WTC11 (cell line): ENCODE data around the gene DMRTB1. TPM values are rescaled to one million over a fixed set of nuclear protein-coding genes. Genes with fewer than 3 reads are reported as not detected.
A peak's percentile ranks its signal among the peaks of the same experiment; 100 is the strongest.

Experiments
- ATAC-seq: fragments of 200-7000 bp; cut with Tn5 transposase; 2 replicates; pipeline ENCODE4 v1.10.0; 2021; ENCODE audit warnings: mild to moderate bottlenecking, moderate library complexity
- CTCF ChIA-PET: fragments of 300-600 bp; sonication (Branson Sonifier 250); formaldehyde crosslinking; loops from one replicate; lab custom pipeline; 2021; ENCODE audit warnings: antibody characterized with exemption; lab: Charles Lee
- POLR2A ChIA-PET: fragments of 350-600 bp; sonication (Branson Sonifier 250); formaldehyde crosslinking; loops from one replicate; lab custom pipeline; 2021; ENCODE audit warnings: antibody characterized with exemption; lab: Charles Lee
- DNase-seq: peaks from one replicate; pipeline ENCODE4 v3.0.0; 2021; ENCODE audit warnings: low spot score
- H3K27ac Mint-ChIP-seq: 2 replicates; pipeline ENCODE4 v1.8.0; 2021; ENCODE audit warnings: mixed read lengths
- H3K27me3 Mint-ChIP-seq: 2 replicates; pipeline ENCODE4 v1.8.0; 2021; ENCODE audit warnings: low read depth, mild to moderate bottlenecking, moderate library complexity, mixed read lengths
- H3K36me3 Mint-ChIP-seq: 2 replicates; pipeline ENCODE4 v1.8.0; 2021; ENCODE audit warnings: mixed read lengths
- H3K4me1 Mint-ChIP-seq: 2 replicates; pipeline ENCODE4 v1.8.0; 2022; ENCODE audit warnings: mixed read lengths
- H3K4me3 Mint-ChIP-seq: 2 replicates; pipeline ENCODE4 v1.8.0; 2021; ENCODE audit warnings: mild to moderate bottlenecking, moderate library complexity, mixed read lengths
- H3K9me3 Mint-ChIP-seq: 2 replicates; pipeline ENCODE4 v1.8.0; 2021; ENCODE audit warnings: mixed read lengths
- ATF3 ChIP-seq: sonication (generic); formaldehyde crosslinking; conservative IDR thresholded peaks from 2 replicates; pipeline ENCODE4 v1.8.1; 2022; ENCODE audit warnings: mild to moderate bottlenecking, missing genetic modification reagents
- CREB1 ChIP-seq: sonication (generic); formaldehyde crosslinking; IDR thresholded peaks from 2 replicates; pipeline ENCODE4 v1.8.0; 2023; ENCODE audit warnings: mild to moderate bottlenecking, missing genetic modification reagents
- CTCF ChIP-seq: fragments of 200-600 bp; IDR thresholded peaks from 2 replicates; pipeline ENCODE4 v1.8.0; 2022; ENCODE audit warnings: antibody characterized with exemption
- ELF4 ChIP-seq: sonication (generic); formaldehyde crosslinking; IDR thresholded peaks from 2 replicates; pipeline ENCODE4 v1.8.1; 2022; ENCODE audit warnings: low read depth, mild to moderate bottlenecking, moderate library complexity, missing genetic modification reagents
- EMX1 ChIP-seq: fragments of 250-450 bp; sonication (Bioruptor Pico); IDR thresholded peaks from 2 replicates; pipeline ENCODE4 v1.8.0; 2021; ENCODE audit warnings: mild to moderate bottlenecking
- ESRRA ChIP-seq: sonication (generic); formaldehyde crosslinking; IDR thresholded peaks from 2 replicates; pipeline ENCODE4 v1.8.1; 2022; ENCODE audit warnings: mild to moderate bottlenecking, missing genetic modification reagents, borderline replicate concordance
- ETV6 ChIP-seq: sonication (generic); formaldehyde crosslinking; IDR thresholded peaks from 2 replicates; pipeline ENCODE4 v1.8.1; 2022; ENCODE audit warnings: mild to moderate bottlenecking, missing genetic modification reagents
- FOXJ3 ChIP-seq: sonication (generic); formaldehyde crosslinking; IDR thresholded peaks from 2 replicates; pipeline ENCODE4 v1.9.0; 2021; ENCODE audit warnings: missing genetic modification reagents, mild to moderate bottlenecking, borderline replicate concordance
- IRF2 ChIP-seq: sonication (generic); formaldehyde crosslinking; IDR thresholded peaks from 2 replicates; pipeline ENCODE4 v1.8.0; 2022; ENCODE audit warnings: low read depth, missing genetic modification reagents, borderline replicate concordance
- NFE2L1 ChIP-seq: sonication (generic); formaldehyde crosslinking; IDR thresholded peaks from 2 replicates; pipeline ENCODE4 v1.8.1; 2023; ENCODE audit warnings: missing genetic modification reagents
- SOX15 ChIP-seq: fragments of 250-450 bp; sonication (Bioruptor Pico); IDR thresholded peaks from 2 replicates; pipeline ENCODE4 v1.9.0; 2021; ENCODE audit warnings: mild to moderate bottlenecking
- TP53 ChIP-seq: sonication (generic); formaldehyde crosslinking; IDR thresholded peaks from 2 replicates; pipeline ENCODE4 v1.8.1; 2023; ENCODE audit warnings: mild to moderate bottlenecking, missing genetic modification reagents
- ZNF138 ChIP-seq: sonication (generic); formaldehyde crosslinking; conservative IDR thresholded peaks from 2 replicates; pipeline ENCODE4 v1.8.1; 2022; ENCODE audit warnings: mild to moderate bottlenecking, moderate library complexity, missing genetic modification reagents
- ZNF232 ChIP-seq: sonication (generic); formaldehyde crosslinking; IDR thresholded peaks from 2 replicates; pipeline ENCODE4 v1.8.0; 2022; ENCODE audit warnings: mild to moderate bottlenecking, missing genetic modification reagents
- ZNF416 ChIP-seq: fragments of 250-450 bp; sonication (Bioruptor Pico); IDR thresholded peaks from 2 replicates; pipeline ENCODE4 v1.9.0; 2021; ENCODE audit warnings: mild to moderate bottlenecking, inconsistent platforms
- total RNA-seq: library from RNA; stranded (reverse); gene quantifications from 3 replicates; pipeline ENCODE4 v1.2.3, GENCODE V29; 2021
- TF ChIP-seq, protein P1 (sequence below): fragments of 250-450 bp; sonication (Bioruptor Pico); IDR thresholded peaks from 2 replicates; pipeline ENCODE4 v1.9.0; 2021; ENCODE audit warnings: mild to moderate bottlenecking
- TF ChIP-seq, protein P2 (sequence below): sonication (generic); formaldehyde crosslinking; IDR thresholded peaks from 2 replicates; pipeline ENCODE4 v1.8.1; 2023; ENCODE audit warnings: mild to moderate bottlenecking, missing genetic modification reagents, borderline replicate concordance
- TF ChIP-seq, protein P3 (sequence below): sonication (generic); formaldehyde crosslinking; IDR thresholded peaks from 2 replicates; pipeline ENCODE4 v1.8.1; 2023; ENCODE audit warnings: mild to moderate bottlenecking, missing genetic modification reagents
- TF ChIP-seq, protein P4 (sequence below): sonication (generic); formaldehyde crosslinking; IDR thresholded peaks from 2 replicates; pipeline ENCODE4 v1.8.1; 2022; ENCODE audit warnings: mild to moderate bottlenecking, missing genetic modification reagents, moderate library complexity, borderline replicate concordance

DMRTB1 gene
- total RNA-seq, 1 experiment from 2014 or later: 0.17 TPM

GRCh38 chr1:53450225-53450624 lies 9.0 kb upstream of the DMRTB1 start:
- peak overlapping the region; percentile 95 for H3K27ac Mint-ChIP-seq
- ATAC-seq (no peak; the same call in 1 of the 2 replicates), DNase-seq (peak; percentile 44)
- TF ChIP-seq EMX1 (CRISPR knock-in tag): 0 out of 2 replicates have a peak, but pooled peaks have one; percentile 40
- TF ChIP-seq CTCF: peak; percentile 53
- no peak for TF ChIP-seq TP53 (CRISPR knock-in tag)
- H3K9me3 Mint-ChIP-seq: peaks cover 17% of the 10 kb centered on the region
- peaks cover 14% of the 10 kb centered on the region for H3K36me3 Mint-ChIP-seq
- H3K27me3 Mint-ChIP-seq: no peaks in the 10 kb centered on the region; the same call in 1 of the 2 replicates
- no peak overlapping the region for H3K4me3 Mint-ChIP-seq
- ChIA-PET CTCF (interaction anchor here (0.8 to 2.3 kb wide), 12 partner anchors 10 to 265 kb away, joined by 3 to 19 read pairs (median 4); no protein-coding TSS in a partner anchor), POLR2A (no interaction called here)
- peaks cover 75% of the 10 kb centered on the region for H3K4me1 Mint-ChIP-seq

GRCh38 chr1:53454019-53454418 lies 5.2 kb upstream of the DMRTB1 start:
- Mint-ChIP-seq H3K9me3 (no peaks in the 10 kb centered on the region), H3K27ac (peak overlapping the region; percentile 55; the same call in 1 of the 2 replicates), H3K36me3 (no peaks in the 10 kb centered on the region), H3K4me3 (no peak overlapping the region), H3K27me3 (peaks cover 2% of the 10 kb centered on the region; the same call in 1 of the 2 replicates), H3K4me1 (peaks cover 44% of the 10 kb centered on the region)
- TF ChIP-seq, protein P1, sequence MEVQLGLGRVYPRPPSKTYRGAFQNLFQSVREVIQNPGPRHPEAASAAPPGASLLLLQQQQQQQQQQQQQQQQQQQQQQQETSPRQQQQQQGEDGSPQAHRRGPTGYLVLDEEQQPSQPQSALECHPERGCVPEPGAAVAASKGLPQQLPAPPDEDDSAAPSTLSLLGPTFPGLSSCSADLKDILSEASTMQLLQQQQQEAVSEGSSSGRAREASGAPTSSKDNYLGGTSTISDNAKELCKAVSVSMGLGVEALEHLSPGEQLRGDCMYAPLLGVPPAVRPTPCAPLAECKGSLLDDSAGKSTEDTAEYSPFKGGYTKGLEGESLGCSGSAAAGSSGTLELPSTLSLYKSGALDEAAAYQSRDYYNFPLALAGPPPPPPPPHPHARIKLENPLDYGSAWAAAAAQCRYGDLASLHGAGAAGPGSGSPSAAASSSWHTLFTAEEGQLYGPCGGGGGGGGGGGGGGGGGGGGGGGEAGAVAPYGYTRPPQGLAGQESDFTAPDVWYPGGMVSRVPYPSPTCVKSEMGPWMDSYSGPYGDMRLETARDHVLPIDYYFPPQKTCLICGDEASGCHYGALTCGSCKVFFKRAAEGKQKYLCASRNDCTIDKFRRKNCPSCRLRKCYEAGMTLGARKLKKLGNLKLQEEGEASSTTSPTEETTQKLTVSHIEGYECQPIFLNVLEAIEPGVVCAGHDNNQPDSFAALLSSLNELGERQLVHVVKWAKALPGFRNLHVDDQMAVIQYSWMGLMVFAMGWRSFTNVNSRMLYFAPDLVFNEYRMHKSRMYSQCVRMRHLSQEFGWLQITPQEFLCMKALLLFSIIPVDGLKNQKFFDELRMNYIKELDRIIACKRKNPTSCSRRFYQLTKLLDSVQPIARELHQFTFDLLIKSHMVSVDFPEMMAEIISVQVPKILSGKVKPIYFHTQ (CRISPR knock-in tag): no peak
- TF ChIP-seq IRF2 (CRISPR knock-in tag) (no peak), NFE2L1 (no peak), CREB1 (CRISPR knock-in tag) (no peak), ELF4 (CRISPR knock-in tag) (no peak), ETV6 (CRISPR knock-in tag) (no peak), ZNF138 (no peak), SOX15 (CRISPR knock-in tag) (no peak)
- TF ChIP-seq, protein P2, sequence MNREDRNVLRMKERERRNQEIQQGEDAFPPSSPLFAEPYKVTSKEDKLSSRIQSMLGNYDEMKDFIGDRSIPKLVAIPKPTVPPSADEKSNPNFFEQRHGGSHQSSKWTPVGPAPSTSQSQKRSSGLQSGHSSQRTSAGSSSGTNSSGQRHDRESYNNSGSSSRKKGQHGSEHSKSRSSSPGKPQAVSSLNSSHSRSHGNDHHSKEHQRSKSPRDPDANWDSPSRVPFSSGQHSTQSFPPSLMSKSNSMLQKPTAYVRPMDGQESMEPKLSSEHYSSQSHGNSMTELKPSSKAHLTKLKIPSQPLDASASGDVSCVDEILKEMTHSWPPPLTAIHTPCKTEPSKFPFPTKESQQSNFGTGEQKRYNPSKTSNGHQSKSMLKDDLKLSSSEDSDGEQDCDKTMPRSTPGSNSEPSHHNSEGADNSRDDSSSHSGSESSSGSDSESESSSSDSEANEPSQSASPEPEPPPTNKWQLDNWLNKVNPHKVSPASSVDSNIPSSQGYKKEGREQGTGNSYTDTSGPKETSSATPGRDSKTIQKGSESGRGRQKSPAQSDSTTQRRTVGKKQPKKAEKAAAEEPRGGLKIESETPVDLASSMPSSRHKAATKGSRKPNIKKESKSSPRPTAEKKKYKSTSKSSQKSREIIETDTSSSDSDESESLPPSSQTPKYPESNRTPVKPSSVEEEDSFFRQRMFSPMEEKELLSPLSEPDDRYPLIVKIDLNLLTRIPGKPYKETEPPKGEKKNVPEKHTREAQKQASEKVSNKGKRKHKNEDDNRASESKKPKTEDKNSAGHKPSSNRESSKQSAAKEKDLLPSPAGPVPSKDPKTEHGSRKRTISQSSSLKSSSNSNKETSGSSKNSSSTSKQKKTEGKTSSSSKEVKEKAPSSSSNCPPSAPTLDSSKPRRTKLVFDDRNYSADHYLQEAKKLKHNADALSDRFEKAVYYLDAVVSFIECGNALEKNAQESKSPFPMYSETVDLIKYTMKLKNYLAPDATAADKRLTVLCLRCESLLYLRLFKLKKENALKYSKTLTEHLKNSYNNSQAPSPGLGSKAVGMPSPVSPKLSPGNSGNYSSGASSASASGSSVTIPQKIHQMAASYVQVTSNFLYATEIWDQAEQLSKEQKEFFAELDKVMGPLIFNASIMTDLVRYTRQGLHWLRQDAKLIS (CRISPR knock-in tag): no peak
- CTCF ChIA-PET: interaction anchor here (1.0 kb wide), 1 partner anchor 10 kb away, joined by 6 read pairs; no protein-coding TSS in a partner anchor
- ATAC-seq: no peak
- POLR2A ChIA-PET: no interaction called here
- DNase-seq: no peak

DNA sequence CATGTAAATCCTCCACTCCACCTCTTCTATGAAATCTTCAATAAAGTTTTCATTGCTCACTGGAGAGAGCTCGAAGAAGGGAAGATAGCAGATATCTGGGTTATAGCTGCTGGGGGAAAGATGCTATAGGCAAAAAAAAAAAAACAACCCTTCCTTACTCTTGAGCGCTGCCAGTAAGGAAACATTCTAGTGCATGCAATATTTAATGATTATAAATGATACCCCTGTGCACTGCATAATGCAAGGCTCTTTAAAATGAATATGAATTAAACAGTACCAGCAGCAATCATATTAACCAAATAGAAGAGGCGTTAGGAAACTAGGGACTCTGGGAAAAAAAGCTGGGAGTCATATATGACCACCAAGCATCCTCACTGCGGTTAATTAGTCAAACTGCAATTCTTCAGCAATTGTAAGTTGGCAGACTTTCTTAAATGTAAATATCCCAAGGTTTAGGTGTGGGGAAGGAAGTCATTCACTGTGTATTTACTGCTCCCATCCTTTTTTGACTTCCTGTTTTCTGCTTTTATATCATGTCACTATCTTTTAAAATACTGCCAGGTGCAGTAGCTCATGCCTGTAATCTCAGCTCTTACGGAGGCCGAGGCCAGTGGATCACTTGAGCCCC lies 3.7 kb upstream of the DMRTB1 start:
- H3K4me1 Mint-ChIP-seq: peaks cover 30% of the 10 kb centered on the region
- no peak for DNase-seq
- H3K4me3 Mint-ChIP-seq: no peak overlapping the region
- H3K9me3 Mint-ChIP-seq: no peaks in the 10 kb centered on the region
- ATAC-seq: no peak
- ChIA-PET CTCF (no interaction called here), POLR2A (no interaction called here)
- H3K27ac Mint-ChIP-seq: no peak overlapping the region
- peaks cover 9% of the 10 kb centered on the region; the same call in 1 of the 2 replicates for H3K27me3 Mint-ChIP-seq
- H3K36me3 Mint-ChIP-seq: no peaks in the 10 kb centered on the region
- no peak for TF ChIP-seq FOXJ3 (CRISPR knock-in tag)
- TF ChIP-seq, protein P3, sequence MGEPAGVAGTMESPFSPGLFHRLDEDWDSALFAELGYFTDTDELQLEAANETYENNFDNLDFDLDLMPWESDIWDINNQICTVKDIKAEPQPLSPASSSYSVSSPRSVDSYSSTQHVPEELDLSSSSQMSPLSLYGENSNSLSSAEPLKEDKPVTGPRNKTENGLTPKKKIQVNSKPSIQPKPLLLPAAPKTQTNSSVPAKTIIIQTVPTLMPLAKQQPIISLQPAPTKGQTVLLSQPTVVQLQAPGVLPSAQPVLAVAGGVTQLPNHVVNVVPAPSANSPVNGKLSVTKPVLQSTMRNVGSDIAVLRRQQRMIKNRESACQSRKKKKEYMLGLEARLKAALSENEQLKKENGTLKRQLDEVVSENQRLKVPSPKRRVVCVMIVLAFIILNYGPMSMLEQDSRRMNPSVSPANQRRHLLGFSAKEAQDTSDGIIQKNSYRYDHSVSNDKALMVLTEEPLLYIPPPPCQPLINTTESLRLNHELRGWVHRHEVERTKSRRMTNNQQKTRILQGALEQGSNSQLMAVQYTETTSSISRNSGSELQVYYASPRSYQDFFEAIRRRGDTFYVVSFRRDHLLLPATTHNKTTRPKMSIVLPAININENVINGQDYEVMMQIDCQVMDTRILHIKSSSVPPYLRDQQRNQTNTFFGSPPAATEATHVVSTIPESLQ (CRISPR knock-in tag): no peak
- no peak for TF ChIP-seq ESRRA (CRISPR knock-in tag)
- no peak for TF ChIP-seq ATF3
- TF ChIP-seq ZNF232 (CRISPR knock-in tag): no peak
- no peak for TF ChIP-seq SOX15 (CRISPR knock-in tag)
- TF ChIP-seq, protein P4, sequence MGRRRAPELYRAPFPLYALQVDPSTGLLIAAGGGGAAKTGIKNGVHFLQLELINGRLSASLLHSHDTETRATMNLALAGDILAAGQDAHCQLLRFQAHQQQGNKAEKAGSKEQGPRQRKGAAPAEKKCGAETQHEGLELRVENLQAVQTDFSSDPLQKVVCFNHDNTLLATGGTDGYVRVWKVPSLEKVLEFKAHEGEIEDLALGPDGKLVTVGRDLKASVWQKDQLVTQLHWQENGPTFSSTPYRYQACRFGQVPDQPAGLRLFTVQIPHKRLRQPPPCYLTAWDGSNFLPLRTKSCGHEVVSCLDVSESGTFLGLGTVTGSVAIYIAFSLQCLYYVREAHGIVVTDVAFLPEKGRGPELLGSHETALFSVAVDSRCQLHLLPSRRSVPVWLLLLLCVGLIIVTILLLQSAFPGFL: no peak
- TF ChIP-seq ZNF416 (CRISPR knock-in tag): no peak
